ENCODE results near the gene DNAJB1.

The DNAJB1 gene

DNA sequence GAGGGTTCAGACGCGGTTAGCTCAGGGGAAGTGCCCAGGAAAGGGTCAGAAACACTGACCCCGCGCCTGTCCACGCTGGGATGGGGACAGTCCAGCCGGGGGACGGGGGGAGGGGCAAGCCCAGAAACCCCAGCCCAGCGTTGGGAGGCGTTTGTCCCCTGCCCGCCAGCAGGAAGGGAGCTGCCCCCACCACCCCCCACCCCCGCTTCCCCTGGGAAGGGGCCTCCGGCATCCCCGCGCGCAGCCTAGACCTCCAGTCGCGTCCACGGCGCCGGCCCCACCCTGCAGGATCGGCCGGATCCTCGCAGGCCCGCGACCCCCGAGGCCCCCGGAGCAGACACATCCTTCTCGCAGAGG is 22.5 kb downstream of the DNAJB1 start:
- DNase-seq, result no peak

DNA sequence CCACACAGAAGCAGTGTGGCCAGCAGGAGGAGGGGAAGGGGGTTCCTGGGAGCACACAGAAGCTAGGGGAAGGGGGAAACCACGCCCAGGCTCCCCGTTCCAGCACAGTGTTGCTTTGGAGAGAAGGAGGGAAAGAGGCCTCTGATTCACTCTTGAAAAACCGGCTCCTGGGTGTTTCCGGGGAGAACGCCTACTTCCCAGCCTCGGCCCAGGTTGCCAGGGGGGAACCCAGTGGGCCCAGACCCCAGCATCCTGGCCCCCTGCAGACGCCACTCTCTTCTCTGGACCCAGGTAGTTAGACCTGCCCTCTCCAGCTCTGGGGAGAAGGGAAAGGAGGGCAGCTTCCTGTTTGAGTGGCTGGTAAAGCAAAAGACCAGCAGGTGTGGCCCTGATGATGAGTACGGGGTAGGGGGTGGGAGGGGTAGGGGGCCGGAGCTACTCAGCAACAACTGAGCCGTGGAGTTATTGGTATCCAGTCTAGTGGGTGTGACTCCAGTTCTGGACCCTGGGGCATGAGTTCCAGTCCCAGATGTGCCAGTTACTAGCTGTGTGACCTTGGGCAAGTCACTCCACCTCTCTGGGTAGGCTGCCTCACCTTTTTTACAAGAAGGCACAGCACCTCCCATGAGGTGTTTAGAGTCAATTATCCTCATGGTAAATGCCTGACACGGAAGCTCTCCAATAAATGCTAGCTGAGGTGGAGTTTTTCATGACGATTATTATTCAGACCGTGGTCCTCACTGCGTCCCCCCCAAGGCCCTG is 23.1 kb downstream of the DNAJB1 start:
- DNase-seq, result no peak

DNA sequence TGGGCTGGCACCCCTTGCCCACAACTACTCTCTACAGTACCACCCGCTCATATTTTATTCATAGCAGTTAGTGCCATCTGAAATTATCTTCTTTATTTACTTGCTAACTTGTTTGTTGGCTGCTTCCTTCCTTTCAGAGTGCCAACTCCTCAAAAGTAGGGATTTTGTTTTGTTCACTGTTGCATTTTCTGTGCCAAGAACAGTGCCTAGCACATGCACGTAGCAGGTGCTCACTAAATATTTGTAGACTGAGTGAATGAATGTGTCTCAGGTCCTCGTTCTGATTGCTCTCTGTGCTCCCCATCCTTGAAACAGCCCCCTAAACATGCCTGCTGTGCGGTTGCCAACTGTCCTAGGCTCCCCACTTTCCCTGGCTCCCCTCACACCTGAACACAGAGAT is 23.8 kb downstream of the DNAJB1 start:
- DNase-seq, result no peak

DNA sequence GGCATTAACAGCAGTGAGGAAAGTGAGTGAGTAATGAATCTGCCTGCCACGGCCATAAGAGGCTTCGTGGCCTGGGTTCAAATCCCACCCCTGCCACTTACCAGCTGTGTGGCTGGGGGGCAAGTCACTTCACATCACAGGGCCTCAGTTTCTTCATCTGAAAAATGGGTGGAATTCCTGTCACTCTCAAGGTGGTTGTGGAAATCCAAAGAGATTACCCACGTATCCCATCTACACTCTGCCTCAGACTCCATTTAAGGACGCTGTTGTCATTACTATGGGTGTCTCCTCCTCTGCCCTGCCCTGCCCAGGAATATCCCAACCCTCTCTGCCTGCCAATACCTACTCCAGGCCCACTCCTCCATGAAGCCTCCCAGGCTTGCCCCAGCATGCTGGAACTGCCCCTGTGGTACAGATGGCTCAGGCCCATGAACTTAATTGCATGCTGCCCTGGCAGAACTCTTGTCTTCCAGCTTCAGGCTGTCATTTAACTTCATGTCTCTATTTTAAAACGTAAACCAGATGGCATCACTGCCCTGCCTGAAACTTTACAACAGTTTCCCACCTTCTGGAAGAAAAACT is 25.4 kb downstream of the DNAJB1 start:
- DNase-seq, result no peak

DNA sequence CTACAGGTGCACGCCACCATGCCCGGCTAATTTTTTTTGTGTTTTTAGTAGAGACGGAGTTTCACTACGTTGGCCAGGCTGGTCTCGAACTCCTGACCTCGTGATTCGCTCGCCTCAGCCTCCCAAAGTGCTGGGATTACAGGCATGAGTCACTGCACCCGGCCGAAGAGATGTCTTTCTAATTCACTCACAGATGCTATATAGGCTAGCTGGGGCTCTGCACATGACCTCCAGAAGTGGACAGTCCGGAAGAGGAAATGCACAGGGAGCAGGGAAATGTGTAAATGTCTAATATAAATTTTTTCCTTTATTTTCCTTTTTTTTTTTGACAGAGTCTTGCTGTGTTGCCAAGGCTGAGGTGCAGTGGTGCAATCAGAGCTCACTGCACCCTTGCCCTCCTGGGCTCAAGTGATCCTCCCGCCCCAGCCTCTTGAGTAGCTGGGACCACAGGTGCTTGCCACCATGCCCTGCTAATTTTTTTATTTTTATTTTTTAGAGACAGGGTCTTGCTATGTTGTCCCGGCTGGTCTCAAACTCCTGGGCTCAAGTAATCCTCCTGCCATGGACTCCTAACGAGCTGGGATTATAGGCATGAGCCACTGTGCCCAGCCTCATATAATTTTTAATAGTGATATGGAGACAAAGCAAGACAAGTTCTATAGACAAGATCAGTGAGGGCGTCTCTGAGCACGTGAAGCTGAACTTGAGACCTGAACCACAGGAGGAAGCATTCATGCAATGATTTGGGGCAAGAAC is 30.6 kb downstream of the DNAJB1 start:
- DNase-seq, result no peak

DNA sequence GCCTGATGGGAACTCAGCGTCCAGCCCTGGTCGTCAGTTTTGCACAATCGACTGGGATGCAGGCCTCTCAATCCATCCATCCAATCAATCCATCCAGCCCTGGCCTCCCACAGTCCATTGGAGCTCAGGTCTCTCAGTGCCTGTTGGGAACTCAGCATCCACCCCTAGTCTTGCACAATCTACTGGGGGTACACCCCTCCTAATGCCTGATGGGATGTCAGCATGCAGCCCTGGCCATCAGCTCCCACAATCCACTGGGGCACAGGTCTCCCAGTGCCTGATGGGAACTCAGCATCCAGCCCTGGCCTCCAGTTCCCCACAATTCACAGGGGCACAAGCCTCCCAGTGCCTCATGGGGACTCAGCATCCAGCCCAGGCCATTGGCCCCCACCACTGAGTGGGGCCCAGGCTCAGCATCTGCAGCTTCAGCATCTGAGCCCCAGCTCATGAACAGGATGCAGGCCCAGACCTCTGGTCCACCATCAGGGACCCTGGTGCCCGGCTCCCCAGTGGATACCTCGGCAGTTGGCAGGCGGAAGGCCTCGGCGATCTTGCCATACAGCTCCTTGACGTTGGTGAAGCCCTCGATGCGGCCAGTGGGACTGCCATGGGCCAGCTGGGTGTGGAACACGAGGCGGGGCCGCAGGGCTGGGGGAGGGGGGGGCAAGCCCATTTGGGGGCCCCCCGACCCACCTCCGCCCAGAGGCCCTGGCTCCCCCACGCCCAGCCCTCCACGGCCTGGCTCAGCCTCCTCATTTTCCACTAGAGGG is 35.8 kb downstream of the DNAJB1 start:
- DNase-seq, result no peak

DNA sequence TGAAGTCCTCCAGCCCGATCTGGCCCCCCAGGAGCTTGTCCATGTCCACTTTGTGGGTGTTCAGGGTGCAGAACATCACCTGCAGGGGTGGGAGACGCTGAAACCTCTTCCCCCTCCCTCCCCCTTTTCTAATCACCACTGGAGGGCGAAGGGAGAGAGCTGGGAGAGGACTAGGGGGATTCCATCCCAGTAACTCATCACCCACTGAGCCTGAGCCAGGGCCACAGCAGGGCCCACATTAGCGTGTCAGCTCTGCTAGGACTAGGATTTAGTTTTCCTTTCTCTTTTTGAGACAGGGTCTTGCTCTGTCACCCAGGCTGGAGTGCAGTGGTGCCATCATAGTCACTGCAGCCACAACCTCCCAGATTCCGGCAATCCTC is 37.5 kb downstream of the DNAJB1 start:
- no peak for DNase-seq

DNA sequence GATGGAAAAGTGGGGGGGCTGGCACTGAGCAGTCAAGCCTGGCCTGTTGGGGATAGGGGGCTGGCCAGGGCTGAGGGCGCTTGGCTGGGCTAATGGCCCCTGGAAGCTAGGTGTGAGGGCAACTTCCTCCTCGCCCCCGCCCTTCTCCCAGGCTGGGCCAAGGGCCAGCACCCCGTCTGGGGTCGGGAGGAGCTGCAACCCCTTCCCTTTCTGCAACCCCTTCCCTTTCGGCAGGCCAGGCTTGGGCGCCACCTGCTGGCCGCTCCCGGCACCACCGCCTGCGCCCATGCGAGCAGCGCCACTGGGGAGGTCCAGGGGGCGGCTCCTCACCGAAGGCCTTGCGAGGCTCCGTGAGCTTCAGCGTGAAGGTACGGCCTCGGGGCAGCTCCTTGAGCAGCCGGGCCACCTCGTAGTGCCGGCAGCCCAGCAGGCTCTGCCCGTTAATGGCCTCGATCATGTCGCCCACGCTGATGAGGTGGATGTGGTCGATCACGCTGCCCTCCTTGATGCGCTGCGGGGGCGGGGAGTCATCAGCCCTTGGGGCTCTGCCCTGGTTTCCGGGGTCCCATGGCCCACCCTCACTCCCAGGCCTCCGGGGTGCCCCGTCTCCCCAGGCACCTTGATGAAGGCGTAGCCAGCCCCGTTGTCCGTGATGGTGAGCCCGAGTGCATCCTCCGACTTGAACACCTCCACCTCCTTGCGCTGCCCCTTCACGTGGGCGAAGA is 38.1 kb downstream of the DNAJB1 start:
- DNase-seq, result no peak

DNA sequence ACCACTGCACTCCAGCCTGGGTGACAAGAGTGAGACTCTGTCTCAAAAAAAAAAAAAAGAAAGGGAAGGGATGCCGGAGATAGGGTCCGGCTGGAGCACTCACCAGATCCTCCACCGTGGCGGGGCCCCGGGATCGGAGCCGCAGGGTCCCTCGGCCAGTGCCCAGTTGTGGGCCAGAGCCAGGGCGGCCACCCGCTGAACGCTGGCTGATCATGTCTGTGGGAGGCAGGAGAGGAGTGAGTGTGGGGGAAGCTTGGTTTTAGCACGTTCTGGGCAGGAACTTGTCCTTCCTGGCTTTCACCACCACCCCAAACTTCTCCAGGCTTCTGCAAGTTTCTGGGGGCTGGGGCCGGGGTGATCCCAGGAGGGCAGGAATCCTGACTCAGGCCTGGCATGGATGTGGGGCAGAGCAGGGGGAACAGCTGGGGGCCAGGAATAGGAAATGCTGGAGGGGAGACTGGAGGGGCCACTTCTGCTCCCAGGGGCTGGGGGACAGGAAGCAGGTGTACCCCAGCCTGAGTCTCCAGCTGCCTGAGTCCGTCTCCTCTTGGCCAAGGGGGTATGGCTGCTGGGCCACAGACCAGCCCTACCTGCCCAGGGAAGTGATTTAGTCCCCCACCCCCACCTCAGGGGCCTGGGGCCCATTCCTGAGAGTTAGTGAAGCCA is 38.8 kb downstream of the DNAJB1 start:
- DNase-seq, result no peak

DNA sequence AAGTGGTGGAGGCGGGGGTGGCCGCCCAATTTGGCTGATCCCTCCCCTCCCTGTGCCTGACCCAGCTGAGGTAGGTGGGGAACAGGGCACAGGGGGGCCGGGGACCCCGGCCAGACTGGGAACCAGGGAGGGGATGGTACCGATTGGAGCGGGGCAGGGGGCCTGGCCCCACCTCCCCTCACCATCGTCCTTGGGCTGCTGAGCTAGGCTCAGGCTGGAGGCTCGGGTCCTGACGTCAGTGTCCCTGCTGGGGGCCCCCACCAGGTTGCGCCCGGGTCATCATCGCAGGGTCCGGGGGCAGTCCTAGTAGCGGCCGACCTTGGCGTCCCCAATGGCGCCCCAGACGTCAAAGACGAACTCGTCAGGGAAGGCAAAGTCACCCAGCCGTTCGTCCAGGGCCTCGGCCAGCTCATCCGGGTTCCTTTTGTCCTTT is 40.1 kb downstream of the DNAJB1 start:
- DNase-seq, result no peak

DNA sequence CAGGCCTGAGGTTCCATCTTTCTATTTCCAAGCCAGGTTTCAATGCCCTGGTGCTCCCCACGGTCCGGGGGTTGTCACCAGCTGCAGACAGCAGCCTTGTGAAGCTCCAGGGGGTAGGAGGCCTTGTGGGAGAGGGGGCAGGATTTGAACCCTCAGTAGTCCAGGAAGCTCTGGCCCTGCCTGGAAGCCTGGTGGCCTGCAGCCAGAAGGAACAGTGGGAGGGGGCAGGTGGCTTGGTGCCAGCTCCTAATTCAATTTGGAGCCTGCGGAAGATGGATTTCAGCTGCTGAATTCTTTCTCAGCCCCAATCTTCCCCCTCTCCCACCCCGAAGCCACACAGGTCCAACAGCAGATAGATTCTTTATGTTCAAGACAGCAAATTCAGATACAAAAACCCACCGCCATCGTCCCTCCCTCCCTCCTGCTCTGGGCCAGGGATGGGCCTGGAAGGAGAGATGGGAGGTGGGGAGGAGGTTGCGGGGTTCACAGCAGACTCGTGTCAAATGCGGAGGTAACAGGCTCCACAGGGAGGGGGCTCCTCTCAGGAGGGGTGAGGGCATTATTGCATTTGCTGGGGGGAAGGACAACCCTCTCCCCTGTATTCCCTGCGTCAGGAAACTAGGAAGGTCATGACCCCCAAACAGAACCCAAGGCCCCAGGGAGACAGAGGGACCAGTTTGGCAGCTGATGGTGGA is 40.6 kb downstream of the DNAJB1 start:
- no peak for DNase-seq

DNA sequence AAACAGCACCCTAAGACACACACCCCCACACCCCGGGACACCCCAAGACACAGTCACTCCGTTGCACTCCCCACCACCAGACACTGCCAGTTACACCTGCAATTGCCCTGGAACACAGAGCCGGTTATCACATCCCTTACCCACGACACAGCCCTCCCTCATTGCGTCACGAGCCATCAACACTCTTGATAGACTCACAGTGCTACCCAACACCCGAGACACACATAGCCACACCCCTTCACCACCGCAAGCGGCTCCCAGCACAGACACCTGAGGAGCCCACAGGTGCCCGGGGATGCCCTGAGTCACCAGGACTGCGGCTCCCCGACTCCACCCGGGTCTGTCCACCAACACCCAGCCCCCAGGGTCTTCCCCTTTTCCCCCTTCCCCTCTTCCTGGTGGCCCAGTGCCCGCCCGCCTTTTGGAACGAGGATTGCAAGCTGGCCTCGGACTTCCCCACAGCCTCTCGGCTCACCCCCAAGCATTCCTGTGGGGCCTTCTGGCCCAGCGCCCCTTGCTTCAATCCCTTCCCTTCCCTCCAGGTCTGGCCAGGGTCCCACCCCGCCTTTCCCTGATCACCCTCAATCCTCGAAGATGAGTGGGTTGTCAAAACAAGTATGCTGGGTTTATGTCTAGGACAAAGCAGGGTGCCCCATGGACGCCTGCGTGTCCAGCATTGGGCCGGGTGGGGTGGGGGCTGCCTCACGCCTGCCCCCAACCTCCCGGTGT is 41.4 kb downstream of the DNAJB1 start:
- no peak for DNase-seq

DNA sequence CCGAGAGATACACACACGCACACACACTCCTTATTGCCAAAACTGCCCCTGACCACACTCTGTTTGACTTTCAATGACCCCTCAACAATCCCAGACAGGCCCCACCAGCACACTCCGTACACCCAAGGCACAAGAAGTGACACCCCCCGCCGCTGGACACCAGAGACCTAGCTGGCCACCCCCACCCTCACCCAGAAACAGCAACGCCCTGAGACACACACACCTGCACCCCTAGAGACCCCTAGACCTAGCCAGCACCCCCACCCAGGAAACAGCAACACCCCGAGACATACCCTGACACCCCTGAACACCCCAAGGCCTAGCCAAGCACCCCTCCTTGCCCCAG is 41.9 kb downstream of the DNAJB1 start:
- DNase-seq, result no peak

DNA sequence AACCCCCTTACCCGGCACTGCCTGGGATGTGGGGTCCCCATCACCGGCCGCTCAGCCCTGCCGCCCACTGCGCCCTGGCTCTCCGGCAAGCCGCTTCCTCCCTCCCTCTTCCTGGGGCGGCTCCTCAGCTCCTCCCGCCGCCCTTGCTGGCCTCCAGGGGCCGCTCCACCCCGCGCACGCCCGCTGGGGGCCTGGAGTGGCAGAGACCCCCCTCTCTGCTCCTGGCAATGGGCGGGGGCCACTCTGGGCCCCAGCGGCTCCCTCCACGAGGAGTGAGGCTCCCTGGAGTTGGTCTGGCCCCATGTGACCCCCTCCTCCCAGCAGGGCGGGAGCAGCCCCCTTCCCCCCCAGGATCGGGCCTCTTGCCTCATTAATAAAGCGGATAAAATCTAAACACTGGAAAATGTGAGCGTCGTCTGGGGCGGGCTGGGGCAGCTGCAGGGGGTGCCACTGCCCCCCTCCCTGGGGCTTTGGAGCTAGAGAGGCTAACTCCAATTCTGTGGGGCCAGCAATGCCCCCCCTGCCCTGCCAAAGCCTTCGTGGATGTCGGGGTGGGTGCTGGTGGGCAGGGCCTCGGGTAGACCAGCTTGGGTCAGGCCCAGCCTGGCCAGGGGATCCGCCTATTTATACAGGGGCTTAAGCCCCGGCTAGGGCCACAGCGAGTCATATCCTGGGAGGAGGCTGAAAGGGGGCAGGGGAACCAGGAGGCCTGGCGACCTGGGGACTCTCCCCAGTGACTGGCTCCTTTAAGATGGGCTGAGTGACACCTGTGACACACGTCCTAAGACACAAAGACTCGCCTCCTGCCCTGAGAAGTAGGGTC is 42.7 kb downstream of the DNAJB1 start, which contains the start of gene PTGER1:
TSS of gene PTGER1 (minus strand) at position 104 of the 823 bp plus-strand sequence. CDS start 1,034 bp downstream, outside the sequence.
- no peak for DNase-seq

DNA sequence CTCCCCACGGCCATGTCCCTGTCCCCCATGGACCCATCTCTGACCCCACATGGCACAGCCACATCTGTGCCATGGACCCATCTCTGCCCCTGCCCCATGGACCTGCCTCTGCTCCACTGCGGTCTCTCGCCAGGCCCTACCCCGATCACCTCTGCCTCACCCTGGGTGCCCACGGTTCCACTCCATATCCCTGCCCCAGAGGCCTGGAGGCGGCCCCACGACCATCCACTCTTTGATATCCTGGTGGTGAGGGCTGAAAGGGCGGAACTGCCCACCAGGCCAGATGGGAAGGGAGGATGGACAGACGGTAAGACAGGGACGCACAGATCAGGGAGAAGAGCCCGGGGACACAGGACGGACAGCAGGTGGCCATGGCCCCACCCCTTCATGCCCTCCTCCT is 43.4 kb downstream of the DNAJB1 start:
- no peak for DNase-seq

DNA sequence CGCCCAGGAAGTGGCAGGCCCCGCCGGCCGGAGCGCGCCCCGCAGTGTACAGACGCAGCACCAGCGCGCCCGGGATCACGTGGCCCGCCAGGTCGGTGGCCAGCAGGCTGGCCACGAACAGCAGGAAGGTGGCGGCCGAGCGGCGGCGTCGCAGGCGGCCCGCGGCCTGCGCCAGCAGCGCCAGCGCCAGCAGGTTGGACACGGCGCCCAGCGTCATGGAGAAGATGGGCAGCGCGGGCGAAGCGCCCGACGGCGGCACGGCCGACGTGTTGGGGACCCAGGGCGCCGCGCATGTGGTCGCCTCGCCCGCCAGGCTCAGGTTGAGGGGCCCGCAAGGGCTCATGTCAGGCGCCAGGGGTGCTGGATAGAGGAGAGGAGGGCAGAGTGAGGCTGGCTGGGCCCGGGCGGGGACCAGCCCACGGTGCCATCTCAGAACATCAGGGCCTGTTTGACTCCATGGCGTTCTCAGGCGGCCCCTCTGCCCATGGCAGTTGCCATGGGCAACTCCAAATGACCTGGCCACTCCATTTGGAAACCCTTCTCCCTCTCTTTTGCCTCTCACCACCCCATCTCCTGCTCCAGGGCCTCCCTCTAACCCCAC is 44.1 kb downstream of the DNAJB1 start:
- DNase-seq, result no peak

DNA sequence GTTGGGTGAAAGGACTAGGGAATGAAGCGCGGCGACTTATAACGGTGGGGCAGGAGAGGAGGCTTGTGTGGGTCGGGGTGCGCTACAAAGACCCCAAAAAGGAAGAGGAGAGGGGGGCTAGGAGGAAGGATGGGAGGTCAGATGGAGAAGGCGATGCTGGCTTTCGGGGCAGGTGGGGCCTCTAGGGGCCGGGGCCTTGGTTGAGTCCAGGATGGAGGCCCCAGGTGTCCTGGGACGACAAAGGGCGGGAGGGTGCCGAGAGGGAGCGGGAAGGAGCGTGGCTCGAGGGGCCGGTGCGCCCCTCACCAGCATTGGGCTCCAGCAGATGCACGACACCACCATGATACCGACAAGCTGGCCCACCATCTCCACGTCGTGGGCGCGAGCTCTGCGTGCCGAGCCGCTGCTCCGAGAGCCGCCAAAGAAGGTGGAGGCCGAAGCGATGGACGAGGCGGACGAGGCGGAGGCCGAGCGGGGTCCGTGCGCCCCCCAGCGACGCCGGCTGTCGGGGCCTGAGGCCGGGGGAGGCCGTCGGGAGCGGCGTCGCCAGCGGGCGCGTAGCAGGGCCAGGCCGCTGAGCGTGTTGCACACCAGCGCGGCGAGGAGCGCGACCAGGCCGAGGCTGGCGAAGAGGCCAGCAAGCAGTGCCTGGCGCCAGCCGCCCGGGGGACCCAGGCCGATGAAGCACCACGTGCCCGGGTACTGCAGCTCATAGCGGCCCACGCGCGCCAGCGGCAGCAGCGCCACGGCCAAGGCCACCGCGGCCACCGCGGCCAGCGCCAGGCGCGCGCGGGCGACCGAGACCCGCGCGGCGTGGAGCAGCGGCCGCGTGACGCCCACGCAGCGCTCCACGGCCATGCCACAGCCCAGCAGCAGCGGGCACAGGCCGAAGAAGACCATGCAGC is 44.9 kb downstream of the DNAJB1 start:
- DNase-seq, result no peak

DNA sequence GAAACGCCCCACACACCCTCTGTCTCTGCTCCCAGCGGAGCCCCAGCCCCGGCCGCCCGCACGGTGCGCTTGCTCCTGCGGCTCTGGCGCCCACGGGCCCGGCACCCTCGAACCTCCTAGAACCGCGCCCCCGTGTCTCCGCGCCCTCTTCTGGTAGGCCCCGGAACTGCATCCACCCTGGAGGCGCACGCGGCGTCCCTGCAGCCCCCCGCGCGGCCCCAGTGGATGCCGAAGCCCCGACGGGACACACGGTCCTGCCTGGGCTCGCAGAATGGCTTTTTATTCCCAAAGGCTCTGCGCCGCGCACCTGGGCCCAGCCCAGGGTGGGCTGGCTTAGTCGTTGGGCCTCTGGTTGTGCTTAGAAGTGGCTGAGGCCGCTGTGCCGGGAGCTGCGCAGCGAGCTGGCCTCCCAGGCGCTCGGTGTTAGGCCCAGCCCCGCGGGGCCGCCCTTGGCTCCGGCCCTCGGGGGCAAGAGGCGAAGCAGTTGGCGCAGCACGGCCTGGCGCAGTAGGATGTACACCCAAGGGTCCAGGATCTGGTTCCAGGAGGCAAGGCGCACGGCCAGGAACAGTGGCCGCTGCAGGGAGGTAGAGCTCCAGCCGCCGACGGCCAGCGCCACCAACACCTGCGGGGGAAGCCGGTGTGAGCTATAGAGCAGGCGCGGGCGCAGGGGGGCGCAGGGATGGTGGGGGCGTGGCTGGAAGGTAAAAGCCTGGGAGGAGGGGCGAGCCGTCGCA is 45.8 kb downstream of the DNAJB1 start:
- DNase-seq, result peak; percentile 12

All from midbrain (tissue), 1 donor.